WTC11 (cell line): ENCODE measurements around the gene FNBP1L. TPM values are rescaled to one million over a fixed set of nuclear protein-coding genes. Genes with fewer than 3 reads are reported as not detected.

ENCODE experiments used
- ATAC-seq: fragments of 200-7000 bp; cut with Tn5 transposase; 2 replicates; pipeline ENCODE4 v1.10.0; 2021; ENCODE audit warnings: mild to moderate bottlenecking, moderate library complexity
- CTCF ChIA-PET: fragments of 300-600 bp; sonication (Branson Sonifier 250); formaldehyde crosslinking; loops from one replicate; lab custom pipeline; 2021; ENCODE audit warnings: antibody characterized with exemption; lab: Charles Lee
- POLR2A ChIA-PET: fragments of 350-600 bp; sonication (Branson Sonifier 250); formaldehyde crosslinking; loops from one replicate; lab custom pipeline; 2021; ENCODE audit warnings: antibody characterized with exemption; lab: Charles Lee
- DNase-seq: peaks from one replicate; pipeline ENCODE4 v3.0.0; 2021; ENCODE audit warnings: low spot score
- H3K27ac Mint-ChIP-seq: 2 replicates; pipeline ENCODE4 v1.8.0; 2021; ENCODE audit warnings: mixed read lengths
- H3K27me3 Mint-ChIP-seq: 2 replicates; pipeline ENCODE4 v1.8.0; 2021; ENCODE audit warnings: low read depth, mild to moderate bottlenecking, moderate library complexity, mixed read lengths
- H3K36me3 Mint-ChIP-seq: 2 replicates; pipeline ENCODE4 v1.8.0; 2021; ENCODE audit warnings: mixed read lengths
- H3K4me1 Mint-ChIP-seq: 2 replicates; pipeline ENCODE4 v1.8.0; 2022; ENCODE audit warnings: mixed read lengths
- H3K4me3 Mint-ChIP-seq: 2 replicates; pipeline ENCODE4 v1.8.0; 2021; ENCODE audit warnings: mild to moderate bottlenecking, moderate library complexity, mixed read lengths
- H3K9me3 Mint-ChIP-seq: 2 replicates; pipeline ENCODE4 v1.8.0; 2021; ENCODE audit warnings: mixed read lengths
- EMX1 ChIP-seq: fragments of 250-450 bp; sonication (Bioruptor Pico); IDR thresholded peaks from 2 replicates; pipeline ENCODE4 v1.8.0; 2021; ENCODE audit warnings: mild to moderate bottlenecking
- ETV6 ChIP-seq: sonication (generic); formaldehyde crosslinking; IDR thresholded peaks from 2 replicates; pipeline ENCODE4 v1.8.1; 2022; ENCODE audit warnings: mild to moderate bottlenecking, missing genetic modification reagents
- FOXP1 ChIP-seq: sonication (generic); formaldehyde crosslinking; IDR thresholded peaks from 2 replicates; pipeline ENCODE4 v1.8.0; 2022; ENCODE audit warnings: missing genetic modification reagents, mild to moderate bottlenecking, moderate library complexity, borderline replicate concordance
- NFYB ChIP-seq: sonication (generic); formaldehyde crosslinking; conservative IDR thresholded peaks from 2 replicates; pipeline ENCODE4 v1.8.0; 2022; ENCODE audit warnings: low read depth, missing genetic modification reagents
- RORB ChIP-seq: fragments of 250-450 bp; sonication (Bioruptor Pico); IDR thresholded peaks from 2 replicates; pipeline ENCODE4 v1.9.0; 2021; ENCODE audit warnings: mild to moderate bottlenecking
- ZNF121 ChIP-seq: sonication (generic); formaldehyde crosslinking; IDR thresholded peaks from 2 replicates; pipeline ENCODE4 v1.8.0; 2023; ENCODE audit warnings: missing genetic modification reagents
- total RNA-seq: library from RNA; stranded (reverse); gene quantifications from 3 replicates; pipeline ENCODE4 v1.2.3, GENCODE V29; 2021
- TF ChIP-seq, protein P1 (sequence below): fragments of 250-450 bp; sonication (Bioruptor Pico); IDR thresholded peaks from 2 replicates; pipeline ENCODE4 v1.8.0; 2021; ENCODE audit warnings: mild to moderate bottlenecking
- TF ChIP-seq, protein P2 (sequence below): sonication (generic); formaldehyde crosslinking; IDR thresholded peaks from 2 replicates; pipeline ENCODE4 v1.8.1; 2022; ENCODE audit warnings: mild to moderate bottlenecking, moderate library complexity, missing genetic modification reagents
- TF ChIP-seq, protein P3 (sequence below): sonication (generic); formaldehyde crosslinking; IDR thresholded peaks from 2 replicates; pipeline ENCODE4 v1.8.1; 2022; ENCODE audit warnings: low read depth, mild to moderate bottlenecking, moderate library complexity, missing genetic modification reagents, borderline replicate concordance
- TF ChIP-seq, protein P4 (sequence below): sonication (generic); formaldehyde crosslinking; IDR thresholded peaks from 2 replicates; pipeline ENCODE4 v1.8.0; 2022; ENCODE audit warnings: mild to moderate bottlenecking, missing genetic modification reagents
- TF ChIP-seq, protein P5 (sequence below): sonication (generic); formaldehyde crosslinking; IDR thresholded peaks from 2 replicates; pipeline ENCODE4 v1.8.1; 2023; ENCODE audit warnings: mild to moderate bottlenecking, missing genetic modification reagents, moderate library complexity
- TF ChIP-seq, protein P6 (sequence below): fragments of 250-450 bp; sonication (Bioruptor Pico); IDR thresholded peaks from 2 replicates; pipeline ENCODE4 v1.9.0; 2021; ENCODE audit warnings: mild to moderate bottlenecking

The FNBP1L gene
- total RNA-seq, 1 experiment from 2014 or later: 79.1 TPM

DNA sequence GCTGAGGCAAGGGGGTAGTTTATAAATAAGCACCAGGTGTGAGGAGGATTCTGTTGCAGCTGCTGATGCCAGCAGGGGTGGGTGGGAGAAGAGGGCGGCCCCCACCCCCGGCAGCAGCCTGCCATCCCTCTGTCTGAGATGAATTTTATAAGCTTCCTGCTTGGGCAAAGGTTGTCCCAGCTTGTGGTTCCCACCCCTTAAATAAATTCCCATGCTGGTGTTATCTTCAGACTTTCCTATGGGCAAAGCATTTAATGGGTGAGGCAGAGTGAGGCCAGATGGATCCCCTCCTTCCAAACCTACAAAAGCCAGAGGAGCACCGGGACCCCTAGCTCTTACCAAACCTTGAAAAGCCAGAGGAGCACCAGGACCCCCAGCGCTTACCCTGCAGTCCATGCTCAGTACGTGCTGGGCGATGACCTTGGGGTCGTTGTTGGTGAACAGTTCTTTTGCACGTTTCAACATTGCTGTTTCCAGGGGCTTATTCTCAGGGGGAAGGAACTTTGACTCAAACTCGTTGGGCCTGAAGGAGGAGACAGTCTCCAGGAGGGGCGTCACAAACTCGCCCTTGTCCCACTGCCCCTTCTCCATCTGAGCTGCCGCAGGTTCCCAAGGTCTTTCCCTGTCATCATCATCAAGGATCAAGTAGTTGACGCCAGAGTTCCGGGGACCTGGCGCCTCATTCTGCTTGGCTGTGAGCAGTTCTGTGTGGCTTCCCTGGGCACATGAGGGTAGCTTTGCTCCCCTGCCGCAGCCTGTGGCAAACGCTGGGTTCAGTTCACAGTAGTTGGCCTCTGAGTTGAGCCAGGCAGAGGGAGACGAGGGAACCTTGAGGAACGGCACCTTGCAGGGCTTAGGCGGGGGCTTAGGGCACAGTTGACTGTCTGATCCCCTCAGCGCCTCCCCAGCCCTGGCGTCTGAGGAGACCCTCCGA is 134.3 kb downstream of the FNBP1L start:
- Mint-ChIP-seq H3K9me3 (no peaks in the 10 kb centered on the region), H3K4me3 (no peak overlapping the region), H3K27ac (peak overlapping the region; percentile 74; the same call in 1 of the 2 replicates)
- no peak for DNase-seq
- no peak for ATAC-seq
- CTCF ChIA-PET: interaction anchor here (1.2 to 2.6 kb wide), 2 partner anchors 10 to 47 kb away, joined by 4 to 9 read pairs; no protein-coding TSS in a partner anchor
- TF ChIP-seq ETV6 (CRISPR knock-in tag) (no peak), NFYB (CRISPR knock-in tag) (no peak), RORB (CRISPR knock-in tag) (no peak)
- TF ChIP-seq, protein P1, sequence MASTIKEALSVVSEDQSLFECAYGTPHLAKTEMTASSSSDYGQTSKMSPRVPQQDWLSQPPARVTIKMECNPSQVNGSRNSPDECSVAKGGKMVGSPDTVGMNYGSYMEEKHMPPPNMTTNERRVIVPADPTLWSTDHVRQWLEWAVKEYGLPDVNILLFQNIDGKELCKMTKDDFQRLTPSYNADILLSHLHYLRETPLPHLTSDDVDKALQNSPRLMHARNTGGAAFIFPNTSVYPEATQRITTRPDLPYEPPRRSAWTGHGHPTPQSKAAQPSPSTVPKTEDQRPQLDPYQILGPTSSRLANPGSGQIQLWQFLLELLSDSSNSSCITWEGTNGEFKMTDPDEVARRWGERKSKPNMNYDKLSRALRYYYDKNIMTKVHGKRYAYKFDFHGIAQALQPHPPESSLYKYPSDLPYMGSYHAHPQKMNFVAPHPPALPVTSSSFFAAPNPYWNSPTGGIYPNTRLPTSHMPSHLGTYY (CRISPR knock-in tag): no peak
- TF ChIP-seq, protein P2, sequence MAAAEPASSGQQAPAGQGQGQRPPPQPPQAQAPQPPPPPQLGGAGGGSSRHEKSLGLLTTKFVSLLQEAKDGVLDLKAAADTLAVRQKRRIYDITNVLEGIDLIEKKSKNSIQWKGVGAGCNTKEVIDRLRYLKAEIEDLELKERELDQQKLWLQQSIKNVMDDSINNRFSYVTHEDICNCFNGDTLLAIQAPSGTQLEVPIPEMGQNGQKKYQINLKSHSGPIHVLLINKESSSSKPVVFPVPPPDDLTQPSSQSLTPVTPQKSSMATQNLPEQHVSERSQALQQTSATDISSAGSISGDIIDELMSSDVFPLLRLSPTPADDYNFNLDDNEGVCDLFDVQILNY (CRISPR knock-in tag): no peak
- TF ChIP-seq, all 79 proteins: peak for 0
- peaks cover 11% of the 10 kb centered on the region for H3K4me1 Mint-ChIP-seq
- POLR2A ChIA-PET: no interaction called here
- no peaks in the 10 kb centered on the region for H3K27me3 Mint-ChIP-seq
- H3K36me3 Mint-ChIP-seq: peaks cover 16% of the 10 kb centered on the region

DNA sequence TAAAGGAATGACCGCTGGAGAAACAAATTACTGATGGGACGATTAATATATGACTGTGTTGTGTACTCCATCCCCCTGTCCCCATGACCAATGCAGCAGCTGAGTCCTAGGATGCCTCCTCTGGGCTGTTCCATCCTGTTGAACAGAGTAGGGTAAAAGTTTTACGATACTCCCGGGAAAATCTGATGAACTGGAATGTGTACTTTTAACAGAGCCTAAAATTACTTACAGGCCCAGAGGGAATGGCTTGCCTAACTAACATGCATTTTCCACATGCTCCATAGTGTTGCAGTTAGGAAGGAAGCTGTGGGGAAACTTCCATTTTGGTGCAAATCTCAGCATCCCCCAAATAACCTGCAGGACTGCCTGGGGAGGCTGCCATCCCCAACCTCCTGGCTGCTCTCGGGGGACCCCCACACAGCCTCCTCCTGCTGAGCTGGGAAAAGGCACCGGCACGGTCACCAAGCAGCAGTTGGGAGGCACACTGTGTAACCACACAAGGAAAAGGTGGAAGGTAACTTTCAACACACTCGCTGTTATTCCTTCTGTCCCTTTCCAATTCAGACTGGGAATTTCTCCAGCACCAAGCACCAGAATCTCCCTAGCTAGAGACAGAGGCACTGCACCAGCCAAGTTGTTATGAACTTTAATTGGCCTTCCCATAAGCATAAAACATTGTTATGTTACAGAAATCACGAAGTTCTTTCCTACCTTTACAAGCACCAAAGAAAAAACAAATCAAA is 136.5 kb downstream of the FNBP1L start:
- TF ChIP-seq, protein P3, sequence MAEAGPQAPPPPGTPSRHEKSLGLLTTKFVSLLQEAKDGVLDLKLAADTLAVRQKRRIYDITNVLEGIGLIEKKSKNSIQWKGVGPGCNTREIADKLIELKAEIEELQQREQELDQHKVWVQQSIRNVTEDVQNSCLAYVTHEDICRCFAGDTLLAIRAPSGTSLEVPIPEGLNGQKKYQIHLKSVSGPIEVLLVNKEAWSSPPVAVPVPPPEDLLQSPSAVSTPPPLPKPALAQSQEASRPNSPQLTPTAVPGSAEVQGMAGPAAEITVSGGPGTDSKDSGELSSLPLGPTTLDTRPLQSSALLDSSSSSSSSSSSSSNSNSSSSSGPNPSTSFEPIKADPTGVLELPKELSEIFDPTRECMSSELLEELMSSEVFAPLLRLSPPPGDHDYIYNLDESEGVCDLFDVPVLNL (CRISPR knock-in tag): no peak
- TF ChIP-seq ETV6 (CRISPR knock-in tag) (no peak), FOXP1 (CRISPR knock-in tag) (no peak), EMX1 (CRISPR knock-in tag) (no peak), ZNF121 (CRISPR knock-in tag) (no peak)
- TF ChIP-seq, protein P4, sequence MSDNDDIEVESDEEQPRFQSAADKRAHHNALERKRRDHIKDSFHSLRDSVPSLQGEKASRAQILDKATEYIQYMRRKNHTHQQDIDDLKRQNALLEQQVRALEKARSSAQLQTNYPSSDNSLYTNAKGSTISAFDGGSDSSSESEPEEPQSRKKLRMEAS (CRISPR knock-in tag): no peak
- TF ChIP-seq, protein P5, sequence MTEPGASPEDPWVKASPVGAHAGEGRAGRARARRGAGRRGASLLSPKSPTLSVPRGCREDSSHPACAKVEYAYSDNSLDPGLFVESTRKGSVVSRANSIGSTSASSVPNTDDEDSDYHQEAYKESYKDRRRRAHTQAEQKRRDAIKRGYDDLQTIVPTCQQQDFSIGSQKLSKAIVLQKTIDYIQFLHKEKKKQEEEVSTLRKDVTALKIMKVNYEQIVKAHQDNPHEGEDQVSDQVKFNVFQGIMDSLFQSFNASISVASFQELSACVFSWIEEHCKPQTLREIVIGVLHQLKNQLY (CRISPR knock-in tag): no peak
- TF ChIP-seq, protein P6, sequence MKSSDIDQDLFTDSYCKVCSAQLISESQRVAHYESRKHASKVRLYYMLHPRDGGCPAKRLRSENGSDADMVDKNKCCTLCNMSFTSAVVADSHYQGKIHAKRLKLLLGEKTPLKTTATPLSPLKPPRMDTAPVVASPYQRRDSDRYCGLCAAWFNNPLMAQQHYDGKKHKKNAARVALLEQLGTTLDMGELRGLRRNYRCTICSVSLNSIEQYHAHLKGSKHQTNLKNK: no peak
- peak overlapping the region; percentile 88 for H3K27ac Mint-ChIP-seq
- H3K4me1 Mint-ChIP-seq: peaks cover 8% of the 10 kb centered on the region
- no peaks in the 10 kb centered on the region for H3K27me3 Mint-ChIP-seq
- ChIA-PET CTCF (interaction anchor here (0.8 to 1.2 kb wide), 2 partner anchors 230 to 280 kb away, joined by 3 read pairs; no protein-coding TSS in a partner anchor), POLR2A (no interaction called here)
- no peaks in the 10 kb centered on the region for H3K9me3 Mint-ChIP-seq
- ATAC-seq (no peak), DNase-seq (no peak)
- peaks cover 25% of the 10 kb centered on the region for H3K36me3 Mint-ChIP-seq
- H3K4me3 Mint-ChIP-seq: no peak overlapping the region
